IMR-90 (cell line): Measurements from ENCODE around the gene TBXT.

Experiments
- BHLHE40 ChIP-seq: fragments of 150-350 bp; IDR thresholded peaks from 2 replicates; pipeline ENCODE4 v1.6.1; 2016; ENCODE audit warnings: mild to moderate bottlenecking, low read depth, low read length
- CEBPB ChIP-seq: IDR thresholded peaks from 2 replicates; pipeline ENCODE4 v1.6.1; 2012; ENCODE audit warnings: low read depth, low read length, improper control_type of control experiment
- CHD1 ChIP-seq: IDR thresholded peaks from 2 replicates; pipeline ENCODE4 v1.6.1; 2012; ENCODE audit warnings: low read depth, low read length, improper control_type of control experiment
- CTCF ChIP-seq: conservative IDR thresholded peaks from 2 replicates; pipeline ENCODE4 v1.5.1; 2012; ENCODE audit warnings: mild to moderate bottlenecking, low read depth, low read length, improper control_type of control experiment
- FOS ChIP-seq: fragments of 150-350 bp; IDR thresholded peaks from 2 replicates; pipeline ENCODE4 v1.6.1; 2016; ENCODE audit warnings: low read depth, low read length
- NFE2L2 ChIP-seq: fragments of 150-350 bp; IDR thresholded peaks from 2 replicates; pipeline ENCODE4 v1.6.1; 2016; ENCODE audit warnings: low read depth, mild to moderate bottlenecking, low read length
- POLR2A ChIP-seq: IDR thresholded peaks from 2 replicates; pipeline ENCODE4 v1.6.1; 2012; ENCODE audit warnings: mild to moderate bottlenecking, low read depth, low read length
- RCOR1 ChIP-seq: IDR thresholded peaks from 2 replicates; pipeline ENCODE4 v1.6.1; 2012; ENCODE audit warnings: mild to moderate bottlenecking, low read length, improper control_type of control experiment; ENCODE audit not compliant: insufficient replicate concordance
- RFX5 ChIP-seq: IDR thresholded peaks from 2 replicates; pipeline ENCODE4 v1.8.0; 2012; ENCODE audit warnings: low read depth, mild to moderate bottlenecking, low read length, moderate library complexity
- SMC3 ChIP-seq: fragments of 150-350 bp; IDR thresholded peaks from 2 replicates; pipeline ENCODE4 v1.6.1; 2016; ENCODE audit warnings: low read depth, mild to moderate bottlenecking, antibody characterized with exemption, low read length, moderate library complexity
- USF2 ChIP-seq: fragments of 150-350 bp; IDR thresholded peaks from 2 replicates; pipeline ENCODE4 v1.6.1; 2017; ENCODE audit warnings: mild to moderate bottlenecking, antibody characterized with exemption, low read length, low read depth

- TF ChIP-seq CTCF (no peak), POLR2A (no peak), RCOR1 (no peak), CEBPB (no peak), FOS (no peak), RFX5 (no peak), BHLHE40 (no peak), CHD1 (no peak), SMC3 (no peak), USF2 (no peak), NFE2L2 (no peak)
Measured at GRCh38 chr6:166151798-166152197, 15.9 kb downstream of the TBXT start.
